Cardiac septum (tissue), 1 donor: ENCODE measurements around the gene PIAS4. TPM values are rescaled to one million over a fixed set of nuclear protein-coding genes. Genes with fewer than 3 reads are reported as not detected.

Experiments
- DNase-seq: peaks from one replicate; pipeline ENCODE4 v3.0.0-alpha.2; 2020; ENCODE audit warnings: low spot score
- intact Hi-C: fragments of 100-400 bp; cut with DNase I; formaldehyde crosslinking; loops from one replicate; pipeline ENCODE4 v1.14.0; 2022
- total RNA-seq: library from RNA; stranded (reverse); fragmentation: NEBNext Ultra II Directional; extraction: Animal tissue kit (Norgen Biotek cat#: 25700); gene quantifications from one replicate; pipeline ENCODE4 v1.2.1, GENCODE V29; 2021
- donor health status: DM: no; HTN: no; CAD: no.

Gene PIAS4
- total RNA-seq, 1 donor from 2014 or later, result 18.4 TPM

DNA sequence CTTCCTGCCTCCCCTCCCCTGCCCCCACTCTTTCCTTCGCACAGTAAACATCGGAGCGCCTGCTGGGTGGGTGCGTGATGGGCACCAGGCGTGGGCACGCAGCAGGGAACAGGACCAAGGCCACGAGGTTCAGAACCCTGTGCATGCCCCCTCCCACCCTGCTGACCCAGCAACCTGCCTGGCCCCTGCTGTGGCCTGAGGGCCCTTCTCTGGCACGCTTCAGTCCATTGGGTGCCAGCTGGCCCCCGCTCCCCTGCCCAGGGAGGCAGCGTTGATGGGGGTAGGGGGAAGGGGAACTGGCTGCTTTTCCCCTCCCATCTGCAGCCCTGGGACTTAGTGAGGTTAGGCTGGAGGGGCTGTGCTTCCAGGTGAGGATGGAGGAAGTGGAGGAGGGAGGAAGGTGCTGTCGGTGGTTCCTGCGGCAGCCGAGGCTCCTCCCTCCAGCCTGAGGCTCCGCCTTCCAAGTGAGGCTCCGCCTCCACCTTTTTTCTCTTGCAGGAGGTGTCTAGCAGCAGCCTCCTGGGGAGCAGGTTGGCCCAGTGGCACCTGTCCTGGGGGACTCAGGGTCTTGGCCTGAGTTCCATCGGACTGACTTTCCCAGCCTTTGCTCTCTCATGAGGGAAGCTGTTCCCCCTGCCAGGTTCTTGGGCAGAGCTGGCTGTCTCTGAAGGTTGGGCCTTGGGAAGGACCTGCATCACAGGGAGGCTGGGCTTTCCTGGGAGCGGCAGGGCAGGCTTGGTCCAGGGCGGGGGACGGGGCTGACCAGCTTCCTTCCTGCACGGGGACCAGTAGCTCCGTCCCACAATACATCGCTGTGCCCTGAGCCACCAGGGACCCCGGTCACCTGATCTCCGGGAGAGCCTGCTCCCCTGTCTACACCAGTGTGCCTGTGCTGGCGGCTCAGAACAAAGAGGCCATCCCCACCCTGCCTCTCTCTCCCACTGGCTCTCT is 7.3 kb downstream of the PIAS4 start:
- DNase-seq, result no peak
- intact Hi-C loops, result no loop called here

- intact Hi-C loops, result no loop called here
- no peak for DNase-seq
Observed at GRCh38 chr19:4015705-4016402, 8.3 kb downstream of the PIAS4 start.

DNA sequence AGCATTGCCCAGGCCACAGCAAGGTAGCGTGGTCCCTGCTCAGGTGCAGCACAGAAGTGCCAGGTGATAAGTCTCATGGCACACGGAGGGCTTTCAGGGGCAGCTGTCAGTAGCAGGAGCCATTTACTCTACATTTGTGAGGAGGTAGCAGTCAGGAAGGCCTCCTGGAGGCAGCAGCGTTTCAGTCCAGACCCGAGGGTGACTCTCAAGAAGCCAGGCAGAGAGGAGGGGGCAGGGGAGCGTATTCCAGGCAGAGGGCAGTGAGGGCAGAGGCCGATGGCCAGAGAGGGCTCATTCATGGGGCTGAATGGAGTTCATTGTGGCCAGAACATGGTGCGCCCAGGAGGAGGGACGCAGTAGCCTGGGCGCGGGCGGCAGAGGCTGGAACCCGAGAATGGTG is 8.9 kb downstream of the PIAS4 start:
- intact Hi-C loops, result no loop called here
- no peak for DNase-seq

DNA sequence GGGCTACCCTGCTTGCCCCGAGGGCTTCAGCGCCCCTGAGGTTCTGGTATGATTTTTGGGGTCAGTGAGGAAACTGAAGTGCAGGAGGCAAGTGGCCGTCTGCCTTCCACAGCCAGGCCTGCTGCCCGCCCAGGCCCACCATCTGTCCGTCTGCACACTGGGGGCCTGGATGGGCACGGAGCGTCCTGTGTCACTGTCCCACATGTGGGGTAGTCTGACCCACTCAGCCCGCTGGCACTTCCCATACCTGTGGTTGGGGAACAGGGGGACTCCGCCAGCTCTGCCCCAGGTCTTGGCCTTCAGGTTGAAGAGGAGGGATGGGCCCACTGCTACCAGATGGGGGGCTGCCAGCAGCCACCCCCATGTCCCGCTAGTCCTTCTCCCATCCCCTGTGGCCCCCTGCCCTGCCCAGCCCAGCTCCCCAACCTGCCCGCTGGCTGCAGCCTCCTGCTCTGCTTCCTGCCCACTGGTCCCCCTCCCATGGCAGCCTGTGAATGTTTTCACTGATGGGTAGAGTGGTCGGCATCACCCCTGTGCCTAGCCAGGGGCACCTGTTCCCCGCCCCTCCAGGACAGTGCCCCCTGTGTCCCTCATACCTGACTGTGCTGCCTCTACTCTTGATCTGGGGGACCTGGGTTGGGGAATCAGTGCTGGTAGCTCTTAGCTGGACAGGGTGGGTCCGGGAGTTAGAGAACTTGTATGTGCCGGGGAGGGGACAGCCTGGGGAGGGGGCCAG is 9.5 kb downstream of the PIAS4 start:
- no peak for DNase-seq
- intact Hi-C loops, result no loop called here

GRCh38 chr19:4018140-4018613 is 10.6 kb downstream of the PIAS4 start:
- intact Hi-C loops, result no loop called here
- DNase-seq, result no peak

DNA sequence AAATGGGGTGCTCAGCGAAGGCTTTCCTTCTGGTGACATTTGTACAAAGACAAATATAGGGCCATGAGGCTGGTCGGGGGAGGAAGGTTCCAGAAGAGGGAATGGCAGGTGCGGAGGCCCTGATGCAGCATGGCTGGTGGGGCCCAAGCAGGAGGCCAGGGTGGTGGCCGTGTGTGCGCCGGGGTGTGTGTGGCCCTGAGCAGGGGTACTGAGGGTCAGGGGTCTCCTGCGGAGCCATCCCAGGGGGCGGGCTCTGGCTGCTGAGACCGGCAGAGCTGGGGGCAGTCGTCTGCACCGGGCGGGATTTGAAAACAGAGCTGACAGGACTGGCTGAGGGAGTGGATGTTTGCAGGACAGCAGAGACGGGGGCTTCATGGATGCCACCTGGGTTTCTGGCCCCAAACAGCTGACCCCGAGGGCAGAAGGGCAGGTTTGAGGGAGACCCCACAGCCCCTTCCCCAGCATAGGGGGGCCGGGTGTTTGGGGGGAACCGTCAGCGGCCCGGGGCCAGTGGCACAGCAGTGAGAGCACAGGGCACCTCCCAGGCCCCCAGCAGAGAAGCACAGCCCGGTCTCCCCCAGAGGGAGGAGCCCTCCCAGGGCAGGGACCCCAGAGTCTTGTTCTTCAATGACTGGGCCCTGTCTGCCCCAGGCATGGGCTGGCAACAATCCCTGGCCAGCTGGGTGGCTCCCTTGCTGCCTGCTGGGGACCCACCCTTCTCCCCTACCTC is 11.4 kb downstream of the PIAS4 start:
- no peak for DNase-seq
- intact Hi-C loops, result no loop called here

DNA sequence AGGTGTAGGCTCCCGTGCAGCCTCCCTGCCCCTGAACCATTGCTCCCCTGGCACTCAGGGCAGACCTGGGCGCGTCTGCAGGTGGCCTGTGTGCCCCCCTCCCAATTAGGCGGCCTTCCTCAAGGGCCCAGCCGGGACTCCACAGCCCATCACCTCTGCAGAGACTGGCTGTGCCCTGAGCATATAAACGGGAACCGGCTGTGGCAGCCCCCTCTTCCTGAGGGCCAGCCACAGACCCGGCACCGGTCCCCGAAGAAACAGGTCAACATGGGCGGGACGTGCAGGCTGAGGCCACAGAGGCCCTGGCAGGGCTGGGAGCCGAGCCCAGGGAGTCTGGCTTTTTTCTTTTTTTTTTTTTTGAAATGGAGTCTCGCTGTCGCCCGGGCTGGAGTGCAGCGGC is 12.0 kb downstream of the PIAS4 start:
- DNase-seq, result no peak
- intact Hi-C loops, result no loop called here

DNA sequence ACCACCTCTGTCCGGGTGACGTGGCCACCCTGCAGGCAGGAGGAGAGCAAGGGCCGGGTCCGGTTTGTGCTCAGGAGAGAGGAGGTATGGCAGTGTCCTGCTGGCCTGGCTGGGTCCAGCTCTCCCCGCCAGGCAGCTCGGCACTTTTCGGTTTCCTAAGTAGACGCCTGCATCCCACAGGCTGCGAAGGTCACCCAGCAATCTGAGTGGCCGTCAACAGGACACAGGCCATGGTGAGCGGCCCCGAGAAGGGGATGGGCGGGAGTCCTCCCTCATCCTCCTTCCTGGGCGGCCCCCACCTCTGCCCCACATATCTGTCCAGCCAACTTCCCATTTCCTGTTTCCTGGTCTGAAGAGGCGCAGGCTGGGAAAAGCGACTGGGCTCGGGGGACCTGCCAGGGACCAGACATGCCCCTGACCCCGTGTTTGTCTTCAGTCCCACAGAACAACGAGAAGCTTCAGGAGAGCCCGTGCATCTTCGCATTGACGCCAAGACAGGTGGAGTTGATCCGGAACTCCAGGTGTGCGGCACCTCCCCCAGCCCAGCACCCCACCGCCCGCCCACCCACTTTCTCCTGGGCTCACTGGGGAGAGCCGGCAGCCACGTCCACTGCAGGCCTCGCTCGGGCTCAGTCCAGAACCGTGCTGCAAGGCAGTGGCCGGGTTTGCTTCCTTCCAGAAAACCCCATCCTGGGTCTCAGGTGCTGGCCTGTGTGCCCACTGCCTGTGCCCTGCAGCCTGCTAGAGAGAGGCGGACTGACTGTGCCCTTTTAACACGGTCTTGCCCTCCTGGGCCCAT is 16.3 kb downstream of the PIAS4 start:
- intact Hi-C loops, result no loop called here
- no peak for DNase-seq

DNA sequence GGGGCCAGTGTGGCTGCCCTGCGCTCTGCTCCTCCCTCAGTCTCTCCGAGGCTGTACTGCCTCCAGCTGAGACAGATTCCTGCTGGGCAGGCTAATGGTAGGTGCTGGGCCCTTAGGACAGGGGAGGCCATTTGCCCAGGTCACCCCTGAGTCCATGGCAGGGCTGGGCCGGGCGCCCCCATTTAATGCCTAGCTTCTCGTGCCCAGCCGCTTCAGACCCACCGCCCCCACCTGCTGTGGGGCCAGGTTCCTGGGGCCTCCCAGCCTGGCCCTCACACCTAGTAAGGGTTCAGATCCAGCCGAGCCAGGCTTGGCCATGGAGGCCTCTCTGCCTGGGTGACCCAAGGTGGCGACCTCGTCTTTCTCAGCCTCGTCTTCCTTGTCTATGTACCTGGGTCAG is 17.8 kb downstream of the PIAS4 start:
- DNase-seq, result no peak
- intact Hi-C loops, result no loop called here

- intact Hi-C loops, result no loop called here
Observed at GRCh38 chr19:4027146-4027545, 19.6 kb downstream of the PIAS4 start.

GRCh38 chr19:4028334-4029246 is 21.1 kb downstream of the PIAS4 start:
- intact Hi-C loops, result no loop called here
- no peak for DNase-seq

More at GRCh38 chr19:4027146-4027545, 19.6 kb downstream of the PIAS4 start:
- no peak for DNase-seq

- intact Hi-C loops, result no loop called here
- DNase-seq, result no peak
Observed at GRCh38 chr19:4029247-4029614, 21.7 kb downstream of the PIAS4 start.

DNA sequence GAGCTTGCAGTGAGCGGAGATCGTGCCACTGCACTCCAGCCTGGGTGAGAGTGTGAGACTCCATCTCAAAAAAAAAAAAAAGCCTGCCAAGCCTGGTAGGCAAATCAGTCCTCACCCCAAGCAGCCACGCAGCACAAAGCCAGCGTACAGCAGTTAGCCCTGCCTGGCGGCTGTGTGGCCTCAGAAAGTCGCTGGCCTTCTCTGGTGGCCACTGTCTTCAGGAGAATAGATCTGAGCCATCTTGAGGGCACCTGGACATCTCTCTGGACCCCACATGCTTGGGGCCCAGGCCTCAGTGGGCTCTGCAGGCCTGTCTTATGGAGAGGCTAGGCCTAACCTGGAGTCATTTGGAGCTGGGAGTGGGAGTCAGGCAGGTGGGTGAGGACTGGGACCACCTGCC is 23.0 kb downstream of the PIAS4 start:
- intact Hi-C loops, result no loop called here
- no peak for DNase-seq

DNA sequence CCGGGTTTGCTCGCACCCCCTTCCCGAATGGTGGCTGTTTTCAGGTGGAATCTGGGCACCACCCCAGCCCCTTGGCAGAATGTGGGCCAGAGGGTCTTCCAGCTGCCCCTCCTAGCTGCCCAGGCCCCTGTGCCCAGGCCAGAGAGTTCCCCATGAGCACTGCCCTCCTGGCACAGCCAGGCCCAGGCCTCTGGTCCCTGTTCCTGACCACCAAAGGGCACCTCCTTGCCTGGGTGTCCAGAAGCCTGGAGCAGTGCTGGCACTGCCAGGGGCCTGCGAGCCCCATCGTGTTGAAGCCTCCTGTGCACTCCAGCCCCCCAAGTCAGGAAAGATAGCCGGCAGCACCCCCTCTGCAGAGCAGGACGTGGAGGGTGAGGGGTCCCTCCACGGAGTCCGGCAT is 23.4 kb downstream of the PIAS4 start:
- DNase-seq, result no peak
- intact Hi-C loops, result no loop called here

- intact Hi-C loops, result no loop called here
- no peak for DNase-seq
Observed at GRCh38 chr19:4031420-4031819, 23.9 kb downstream of the PIAS4 start.

DNA sequence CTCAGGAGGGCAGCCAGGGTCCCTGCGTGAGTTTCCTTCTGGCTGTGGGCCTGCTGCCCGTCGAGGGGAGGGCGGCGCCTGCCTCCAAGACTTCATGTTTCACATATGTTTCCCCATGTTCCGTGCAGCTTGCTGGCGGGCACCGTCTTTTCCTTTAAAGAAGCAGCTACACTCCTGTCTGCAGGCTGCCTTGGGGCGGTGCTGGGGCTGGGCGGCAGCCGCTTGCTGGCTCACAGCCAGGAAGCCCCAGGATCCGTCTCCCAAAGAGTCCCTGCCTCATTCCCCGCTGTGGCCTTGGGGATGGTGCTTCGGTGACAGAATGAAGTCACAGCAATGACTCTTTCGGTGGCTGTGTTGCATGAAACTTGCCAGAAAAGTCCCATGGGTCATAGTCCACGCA is 24.9 kb downstream of the PIAS4 start:
- intact Hi-C loops, result no loop called here

GRCh38 chr19:4033028-4033956 is 25.8 kb downstream of the PIAS4 start:
- intact Hi-C loops, result no loop called here
- no peak for DNase-seq

More for the DNA sequence above, 24.9 kb downstream of the PIAS4 start:
- DNase-seq, result no peak
